Measurements from ENCODE around the gene IL18BP. TPM values are rescaled to one million over a fixed set of nuclear protein-coding genes. Genes with fewer than 3 reads are reported as not detected.

IL18BP gene
- total RNA-seq: 2.0 TPM
- 10.8 TPM for polyA plus RNA-seq
- long read RNA-seq, donor 1: 0 reads
- long read RNA-seq, donor 2: 0 reads
- long read RNA-seq, donor 3, partial matches to known transcripts: 0 of 4 reads
- long read RNA-seq, donor 3, other reads (novel, unspliced or antisense): 0 of 4 reads
- long read RNA-seq, donor 4, partial matches to known transcripts: 0 of 4 reads
- long read RNA-seq, donor 4, other reads (novel, unspliced or antisense): 0 of 4 reads
- long read RNA-seq, donor 5, partial matches to known transcripts: 0 of 5 reads
- long read RNA-seq, donor 5, other reads (novel, unspliced or antisense): 0 of 5 reads
- long read RNA-seq, donor 6, full-length matches to known transcripts: 2 of 2 reads
- long read RNA-seq, donor 6, partial matches to known transcripts: 0 of 2 reads
- long read RNA-seq, donor 6, other reads (novel, unspliced or antisense): 0 of 2 reads
- long read RNA-seq, donor 7, partial matches to known transcripts: 0 of 2 reads
- long read RNA-seq, donor 7, other reads (novel, unspliced or antisense): 0 of 2 reads
- long read RNA-seq, donor 8, partial matches to known transcripts: 0 of 3 reads
- long read RNA-seq, donor 8, other reads (novel, unspliced or antisense): 0 of 3 reads
- long read RNA-seq, donor 9, partial matches to known transcripts: 42 of 50 reads
- long read RNA-seq, donor 9, other reads (novel, unspliced or antisense): 6 of 50 reads
- long read RNA-seq, donor 10, partial matches to known transcripts: 51 of 58 reads
- long read RNA-seq, donor 10, other reads (novel, unspliced or antisense): 7 of 58 reads

DNA sequence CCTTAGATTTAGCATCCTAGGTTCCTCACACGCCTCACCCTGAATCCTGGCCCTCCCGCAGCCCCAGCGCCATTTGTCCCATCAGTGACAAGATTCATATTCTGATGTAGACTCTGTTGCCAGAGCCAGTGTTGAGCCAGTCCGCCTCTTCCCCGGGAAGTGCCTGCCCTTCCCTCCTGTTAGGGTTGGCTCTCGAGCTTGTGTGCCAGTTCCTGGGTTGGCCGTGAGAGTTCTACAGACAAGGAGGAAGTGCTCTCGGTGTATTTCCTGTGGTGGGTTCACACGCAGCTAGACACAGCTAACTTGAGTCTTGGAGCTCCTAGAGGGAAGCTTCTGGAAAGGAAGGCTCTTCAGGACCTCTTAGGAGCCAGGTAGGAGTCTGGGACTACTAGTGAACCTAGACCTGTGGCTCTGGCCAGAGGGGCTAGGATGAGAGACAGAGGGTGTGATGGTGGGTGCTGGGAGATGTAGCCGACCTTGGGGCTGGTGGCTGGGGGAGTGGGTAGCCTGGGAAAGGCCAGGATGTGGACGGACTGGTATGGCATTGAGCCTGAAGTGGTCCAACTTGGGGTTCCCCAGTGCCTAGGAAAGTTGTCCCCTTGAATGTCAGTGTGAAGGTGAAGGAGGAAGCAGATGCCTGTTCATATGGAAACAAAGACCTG, at the start of gene IL18BP:
Gene IL18BP, plus strand, starts transcription at position 261 of the 662 bp plus-strand sequence. CDS start 1,076 bp downstream, outside the sequence.
- 58% methylated on average over 11 of the region's 11 CpGs for WGBS
- Histone ChIP-seq H3K27ac (ENCODE audit: low read depth in 1 of 2, low read length in 1 of 2) (peak within 1 kb of the TSS in 1 of 2 donors; percentile 58), H3K27me3 (ENCODE audit: control insufficient read depth in 2 of 2, insufficient read depth in 1 of 2, low read length in 1 of 2) (no peaks in the 10 kb centered on the region), H3K4me3 (ENCODE audit: low read length in 2 of 2) (no peak within 1 kb of the TSS), H3K36me3 (ENCODE audit: control insufficient read depth in 2 of 2, insufficient read depth in 2 of 2, low read length in 1 of 2) (peaks cover 32 to 34% of the 10 kb centered on the region in 2 donors), H3K9me3 (ENCODE audit: control insufficient read depth in 2 of 2, insufficient read depth in 1 of 2, low read length in 1 of 2) (no peaks in the 10 kb centered on the region), H3K4me1 (ENCODE audit: control insufficient read depth in 2 of 2, insufficient read depth in 2 of 2, low read length in 2 of 2) (peaks cover 0 to 18% of the 10 kb centered on the region in 2 donors)
- DNase-seq (ENCODE audit: low read depth in 6 of 9, low spot score in 9 of 9): peak in 5 of 9 donors; percentile 13 to 50 (median 18)

DNA sequence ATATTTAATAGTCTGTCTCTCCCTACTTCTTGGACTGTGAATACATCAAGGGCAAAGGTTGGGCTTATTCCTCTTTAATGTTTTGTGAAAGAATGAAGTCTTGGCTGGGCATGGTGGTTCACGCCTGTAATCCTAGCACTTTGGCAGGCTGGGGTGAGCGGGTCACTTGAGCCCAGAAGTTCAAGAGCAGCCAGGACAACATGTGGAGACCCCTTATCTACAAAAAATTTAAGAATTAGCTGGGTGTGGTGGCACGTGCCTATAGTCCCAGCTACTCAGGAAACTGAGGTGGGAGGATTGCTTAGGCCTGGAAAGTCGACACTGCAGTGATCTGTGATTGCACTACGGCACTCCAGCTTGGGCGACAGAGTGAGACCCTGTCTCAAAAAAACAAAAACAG, 49.7 kb upstream of the IL18BP start:
- Histone ChIP-seq H3K9me3 (ENCODE audit: control insufficient read depth in 2 of 2, insufficient read depth in 1 of 2, low read length in 1 of 2) (no peaks in the 10 kb centered on the region), H3K4me3 (ENCODE audit: low read length in 2 of 2) (no peak overlapping the region), H3K27ac (ENCODE audit: low read depth in 1 of 2, low read length in 1 of 2) (no peak overlapping the region), H3K4me1 (ENCODE audit: control insufficient read depth in 2 of 2, insufficient read depth in 2 of 2, low read length in 2 of 2) (no peaks in the 10 kb centered on the region), H3K27me3 (ENCODE audit: control insufficient read depth in 2 of 2, insufficient read depth in 1 of 2, low read length in 1 of 2) (no peaks in the 10 kb centered on the region), H3K36me3 (ENCODE audit: control insufficient read depth in 2 of 2, insufficient read depth in 2 of 2, low read length in 1 of 2) (peaks cover 0 to 3% of the 10 kb centered on the region in 2 donors)
- DNase-seq (ENCODE audit: low read depth in 6 of 9, low spot score in 9 of 9): no peak
- WGBS: 93% methylated on average over 6 of the region's 6 CpGs

GRCh38 chr11:71951741-71952310, 46.9 kb upstream of the IL18BP start:
- Histone ChIP-seq H3K27me3 (ENCODE audit: control insufficient read depth in 2 of 2, insufficient read depth in 1 of 2, low read length in 1 of 2) (no peaks in the 10 kb centered on the region), H3K36me3 (ENCODE audit: control insufficient read depth in 2 of 2, insufficient read depth in 2 of 2, low read length in 1 of 2) (no peaks in the 10 kb centered on the region), H3K27ac (ENCODE audit: low read depth in 1 of 2, low read length in 1 of 2) (no peak overlapping the region), H3K9me3 (ENCODE audit: control insufficient read depth in 2 of 2, insufficient read depth in 1 of 2, low read length in 1 of 2) (no peaks in the 10 kb centered on the region), H3K4me3 (ENCODE audit: low read length in 2 of 2) (no peak overlapping the region), H3K4me1 (ENCODE audit: control insufficient read depth in 2 of 2, insufficient read depth in 2 of 2, low read length in 2 of 2) (no peaks in the 10 kb centered on the region)
- DNase-seq (ENCODE audit: low read depth in 6 of 9, low spot score in 9 of 9): no peak
- WGBS: 99% methylated on average over 4 of the region's 4 CpGs

- DNase-seq (ENCODE audit: low read depth in 6 of 9, low spot score in 9 of 9): no peak
- no peaks in the 10 kb centered on the region for H3K27me3 ChIP-seq (ENCODE audit: control insufficient read depth in 2 of 2, insufficient read depth in 1 of 2, low read length in 1 of 2)
- peaks cover 8 to 17% of the 10 kb centered on the region in 2 donors for H3K36me3 ChIP-seq (ENCODE audit: control insufficient read depth in 2 of 2, insufficient read depth in 2 of 2, low read length in 1 of 2)
- H3K27ac ChIP-seq (ENCODE audit: low read depth in 1 of 2, low read length in 1 of 2): no peak overlapping the region
- no peaks in the 10 kb centered on the region for H3K9me3 ChIP-seq (ENCODE audit: control insufficient read depth in 2 of 2, insufficient read depth in 1 of 2, low read length in 1 of 2)
- H3K4me1 ChIP-seq (ENCODE audit: control insufficient read depth in 2 of 2, insufficient read depth in 2 of 2, low read length in 2 of 2): no peaks in the 10 kb centered on the region
- WGBS: 64% methylated on average over 3 of the region's 3 CpGs
- no peak overlapping the region for H3K4me3 ChIP-seq (ENCODE audit: low read length in 2 of 2)
Observed at GRCh38 chr11:71955898-71956456, 42.7 kb upstream of the IL18BP start.

- no peaks in the 10 kb centered on the region for H3K9me3 ChIP-seq (ENCODE audit: control insufficient read depth in 2 of 2, insufficient read depth in 1 of 2, low read length in 1 of 2)
- H3K27me3 ChIP-seq (ENCODE audit: control insufficient read depth in 2 of 2, insufficient read depth in 1 of 2, low read length in 1 of 2): no peaks in the 10 kb centered on the region
- WGBS: 31% methylated on average over 2 of the region's 2 CpGs
- no peak overlapping the region for H3K27ac ChIP-seq (ENCODE audit: low read depth in 1 of 2, low read length in 1 of 2)
- no peaks in the 10 kb centered on the region for H3K4me1 ChIP-seq (ENCODE audit: control insufficient read depth in 2 of 2, insufficient read depth in 2 of 2, low read length in 2 of 2)
- peaks cover 8 to 41% of the 10 kb centered on the region in 2 donors for H3K36me3 ChIP-seq (ENCODE audit: control insufficient read depth in 2 of 2, insufficient read depth in 2 of 2, low read length in 1 of 2)
- DNase-seq (ENCODE audit: low read depth in 6 of 9, low spot score in 9 of 9): peak in 1 of 9 donors; percentile 11
- H3K4me3 ChIP-seq (ENCODE audit: low read length in 2 of 2): no peak overlapping the region
Observed at GRCh38 chr11:71962428-71963038, 36.2 kb upstream of the IL18BP start.

DNA sequence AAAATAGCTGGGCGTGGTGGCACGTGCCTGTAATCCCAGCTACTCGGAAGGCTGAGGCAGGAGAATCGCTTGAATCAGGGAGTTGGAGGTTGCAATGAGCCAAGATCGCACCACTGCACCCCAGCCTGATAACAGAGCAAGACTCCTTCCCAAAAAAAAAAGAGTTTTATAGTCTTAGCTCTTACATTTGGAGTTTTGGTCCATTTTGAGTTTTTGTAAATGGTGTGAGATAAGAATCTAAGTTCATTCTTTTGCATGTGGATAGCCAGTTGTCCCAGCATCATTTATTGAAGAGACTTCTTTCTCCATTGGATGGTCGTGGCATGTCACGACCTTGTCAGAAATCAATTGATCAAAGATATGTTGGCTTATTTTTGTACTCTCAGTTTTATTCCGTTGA, 35.2 kb upstream of the IL18BP start:
- no peak for DNase-seq (ENCODE audit: low read depth in 6 of 9, low spot score in 9 of 9)
- no peaks in the 10 kb centered on the region for H3K27me3 ChIP-seq (ENCODE audit: control insufficient read depth in 2 of 2, insufficient read depth in 1 of 2, low read length in 1 of 2)
- WGBS: 96% methylated on average over 8 of the region's 8 CpGs
- peaks cover 8 to 43% of the 10 kb centered on the region in 2 donors for H3K36me3 ChIP-seq (ENCODE audit: control insufficient read depth in 2 of 2, insufficient read depth in 2 of 2, low read length in 1 of 2)
- no peaks in the 10 kb centered on the region for H3K4me1 ChIP-seq (ENCODE audit: control insufficient read depth in 2 of 2, insufficient read depth in 2 of 2, low read length in 2 of 2)
- no peak overlapping the region for H3K27ac ChIP-seq (ENCODE audit: low read depth in 1 of 2, low read length in 1 of 2)
- H3K4me3 ChIP-seq (ENCODE audit: low read length in 2 of 2): no peak overlapping the region
- H3K9me3 ChIP-seq (ENCODE audit: control insufficient read depth in 2 of 2, insufficient read depth in 1 of 2, low read length in 1 of 2): no peaks in the 10 kb centered on the region

GRCh38 chr11:71964641-71965040, 34.1 kb upstream of the IL18BP start:
- H3K4me1 ChIP-seq (ENCODE audit: control insufficient read depth in 2 of 2, insufficient read depth in 2 of 2, low read length in 2 of 2): no peaks in the 10 kb centered on the region
- H3K27me3 ChIP-seq (ENCODE audit: control insufficient read depth in 2 of 2, insufficient read depth in 1 of 2, low read length in 1 of 2): no peaks in the 10 kb centered on the region
- no peaks in the 10 kb centered on the region for H3K9me3 ChIP-seq (ENCODE audit: control insufficient read depth in 2 of 2, insufficient read depth in 1 of 2, low read length in 1 of 2)
- 98% methylated on average over 4 of the region's 4 CpGs for WGBS
- H3K27ac ChIP-seq (ENCODE audit: low read depth in 1 of 2, low read length in 1 of 2): no peak overlapping the region
- DNase-seq (ENCODE audit: low read depth in 6 of 9, low spot score in 9 of 9): no peak
- peaks cover 8 to 43% of the 10 kb centered on the region in 2 donors for H3K36me3 ChIP-seq (ENCODE audit: control insufficient read depth in 2 of 2, insufficient read depth in 2 of 2, low read length in 1 of 2)
- no peak overlapping the region for H3K4me3 ChIP-seq (ENCODE audit: low read length in 2 of 2)

GRCh38 chr11:71971680-71972079, 27.0 kb upstream of the IL18BP start:
- H3K4me3 ChIP-seq (ENCODE audit: low read length in 2 of 2): no peak overlapping the region
- H3K36me3 ChIP-seq (ENCODE audit: control insufficient read depth in 2 of 2, insufficient read depth in 2 of 2, low read length in 1 of 2): peaks cover 11 to 13% of the 10 kb centered on the region in 2 donors
- WGBS: 94% methylated on average over 2 of the region's 2 CpGs
- H3K27ac ChIP-seq (ENCODE audit: low read depth in 1 of 2, low read length in 1 of 2): no peak overlapping the region
- H3K27me3 ChIP-seq (ENCODE audit: control insufficient read depth in 2 of 2, insufficient read depth in 1 of 2, low read length in 1 of 2): no peaks in the 10 kb centered on the region
- no peaks in the 10 kb centered on the region for H3K9me3 ChIP-seq (ENCODE audit: control insufficient read depth in 2 of 2, insufficient read depth in 1 of 2, low read length in 1 of 2)
- no peaks in the 10 kb centered on the region for H3K4me1 ChIP-seq (ENCODE audit: control insufficient read depth in 2 of 2, insufficient read depth in 2 of 2, low read length in 2 of 2)
- DNase-seq (ENCODE audit: low read depth in 6 of 9, low spot score in 9 of 9): no peak
